ENCODE data around the gene SIGLEC1.

Gene SIGLEC1

DNA sequence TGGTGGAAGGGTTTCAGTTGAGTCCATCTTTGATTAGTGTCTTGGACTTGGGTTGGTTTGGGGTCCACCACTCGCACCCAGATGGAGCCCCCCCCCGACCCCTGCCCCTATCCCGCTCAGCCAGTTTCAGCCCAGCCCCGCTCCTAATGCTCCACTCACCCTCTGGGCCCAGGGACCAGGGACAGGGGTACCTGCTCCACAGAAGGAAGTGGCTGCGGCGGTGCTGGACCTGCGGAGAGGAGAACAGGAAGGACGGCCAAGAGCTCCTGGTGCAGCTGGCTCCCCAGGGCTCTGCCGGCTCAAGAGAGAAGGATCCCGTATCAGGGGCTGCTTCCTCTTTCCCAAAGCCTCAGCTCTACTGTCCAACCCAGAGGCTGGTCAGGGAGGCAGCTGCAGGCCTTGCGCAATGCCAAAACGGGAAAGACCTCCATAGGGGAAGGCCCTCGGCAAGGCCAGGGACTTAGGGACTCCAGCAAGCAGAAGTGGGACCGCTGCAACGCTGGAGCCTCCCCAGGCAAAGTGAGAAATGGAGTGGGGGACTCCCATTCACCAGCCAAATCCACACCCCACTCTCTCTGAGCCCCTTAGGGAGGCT, at the start of gene SIGLEC1:
Gene SIGLEC1 (minus strand): TSS at position 322 of the 595 bp plus-strand sequence. CDS start 5,472 bp downstream, outside the sequence.
- H3K4me1 Mint-ChIP-seq, result no peaks in the 10 kb centered on the region
- no peaks in the 10 kb centered on the region for H3K9me3 Mint-ChIP-seq
- no peaks in the 10 kb centered on the region for H3K36me3 Mint-ChIP-seq
- no peak for DNase-seq
- CTCF ChIA-PET, result interaction anchor here (0.5 to 1.4 kb wide), 2 partner anchors 36 to 149 kb away, joined by 3 to 4 read pairs; no protein-coding TSS in a partner anchor
- no peak within 1 kb of the TSS for H3K4me3 Mint-ChIP-seq
- no peak within 1 kb of the TSS for H3K27ac Mint-ChIP-seq
- peaks cover 32% of the 10 kb centered on the region for H3K27me3 Mint-ChIP-seq

DNA sequence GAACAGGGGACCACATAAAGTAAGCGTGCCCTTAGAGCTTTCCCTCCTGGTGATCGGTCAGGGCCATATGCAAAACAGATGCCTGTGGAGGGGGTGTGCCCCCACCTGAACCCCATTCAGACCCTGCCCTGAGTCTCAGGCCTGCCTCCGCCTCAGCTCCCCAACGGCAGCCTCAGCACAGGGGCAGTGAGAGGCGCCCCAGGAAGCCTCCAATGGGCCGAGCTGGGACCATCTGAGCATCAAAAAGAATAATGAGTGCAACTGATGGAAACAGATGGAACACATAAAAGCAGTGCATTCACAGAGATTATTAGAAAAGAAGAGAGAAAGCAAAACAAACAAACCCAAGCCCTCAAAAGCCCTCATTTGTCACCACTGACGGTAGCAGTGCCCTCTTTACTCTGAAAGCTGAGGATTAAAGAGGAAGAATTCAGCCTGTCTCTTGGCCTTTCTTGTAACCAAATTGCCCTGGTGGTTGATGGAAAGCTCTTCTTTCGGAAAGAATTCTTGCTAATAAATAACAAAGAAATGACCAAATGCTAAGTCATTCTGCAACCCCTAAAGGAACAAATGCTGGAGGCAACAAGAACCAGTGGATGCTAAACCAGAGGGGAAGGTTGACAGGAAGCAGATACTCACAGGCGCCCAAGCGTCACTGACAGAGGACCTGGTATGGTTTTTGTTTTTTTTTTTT, 48.4 kb upstream of the SIGLEC1 start:
- Mint-ChIP-seq H3K4me3 (no peak overlapping the region), H3K27me3 (no peaks in the 10 kb centered on the region), H3K27ac (no peak overlapping the region), H3K9me3 (no peaks in the 10 kb centered on the region), H3K4me1 (peaks cover 6% of the 10 kb centered on the region), H3K36me3 (peaks cover 3% of the 10 kb centered on the region)
- DNase-seq, result no peak
- CTCF ChIA-PET, result interaction anchor here (1.3 kb wide), 1 partner anchor 50 kb away, joined by 3 read pairs; no protein-coding TSS in a partner anchor

DNA sequence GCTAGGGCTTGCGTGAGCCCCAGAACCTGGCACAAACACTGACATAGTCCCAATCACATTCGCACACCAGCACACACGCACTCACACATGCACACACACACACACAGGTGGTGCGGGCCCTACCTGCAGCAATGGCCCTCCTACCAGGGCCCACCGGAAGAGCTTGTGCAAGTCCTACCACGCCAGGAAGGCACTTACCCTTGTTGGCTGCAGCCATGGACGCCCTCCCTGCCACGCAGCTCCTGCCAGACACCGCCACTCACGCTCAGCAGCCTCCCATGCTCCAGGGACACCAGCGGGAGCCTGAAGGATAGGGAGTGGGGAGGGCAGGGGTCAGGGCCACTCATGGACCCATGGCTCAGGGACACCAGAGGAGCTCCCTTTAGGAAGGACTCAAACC, 47.5 kb upstream of the SIGLEC1 start:
- CTCF ChIA-PET, result interaction anchor here (1.2 to 1.3 kb wide), 2 partner anchors 10 to 49 kb away, joined by 3 read pairs; no protein-coding TSS in a partner anchor
- no peaks in the 10 kb centered on the region for H3K27me3 Mint-ChIP-seq

DNA sequence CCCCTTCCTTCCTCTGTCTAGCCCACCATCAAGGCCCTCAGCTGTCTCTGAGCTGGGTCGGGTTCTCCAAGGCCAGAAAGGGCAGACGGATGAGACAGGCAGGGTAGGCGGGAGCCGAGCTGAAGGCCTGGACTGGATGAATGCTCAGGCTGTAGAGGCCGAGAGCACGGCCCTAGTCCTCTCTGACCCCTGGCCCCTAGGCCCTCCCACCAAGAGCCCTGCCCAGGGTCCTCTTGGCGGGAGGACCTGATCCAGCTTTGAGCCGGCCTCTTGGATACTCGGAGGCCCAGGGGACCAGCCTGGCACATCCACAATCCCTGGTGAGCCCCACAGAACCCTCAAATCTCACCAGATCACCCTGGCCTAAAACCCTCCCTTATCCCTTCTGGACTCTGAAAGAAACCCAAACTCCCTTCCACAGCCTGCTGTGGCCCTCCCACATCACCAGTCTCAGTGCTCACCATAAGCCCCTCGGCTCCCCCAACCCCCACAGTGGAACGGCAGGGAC, 47.0 kb upstream of the SIGLEC1 start:
- Mint-ChIP-seq H3K9me3 (no peaks in the 10 kb centered on the region), H3K4me1 (no peaks in the 10 kb centered on the region), H3K36me3 (peaks cover 3% of the 10 kb centered on the region), H3K27ac (no peak overlapping the region), H3K27me3 (no peaks in the 10 kb centered on the region), H3K4me3 (no peak overlapping the region)
- DNase-seq, result no peak
- CTCF ChIA-PET, result interaction anchor here (1.0 to 1.2 kb wide), 4 partner anchors 8 to 12 kb away, joined by 3 read pairs; partner anchors contain the start of gene ADISSP

More for the DNA sequence above, 47.5 kb upstream of the SIGLEC1 start:
- Mint-ChIP-seq H3K36me3 (peaks cover 3% of the 10 kb centered on the region), H3K4me1 (no peaks in the 10 kb centered on the region), H3K9me3 (no peaks in the 10 kb centered on the region), H3K27ac (no peak overlapping the region), H3K4me3 (no peak overlapping the region)
- no peak for DNase-seq

DNA sequence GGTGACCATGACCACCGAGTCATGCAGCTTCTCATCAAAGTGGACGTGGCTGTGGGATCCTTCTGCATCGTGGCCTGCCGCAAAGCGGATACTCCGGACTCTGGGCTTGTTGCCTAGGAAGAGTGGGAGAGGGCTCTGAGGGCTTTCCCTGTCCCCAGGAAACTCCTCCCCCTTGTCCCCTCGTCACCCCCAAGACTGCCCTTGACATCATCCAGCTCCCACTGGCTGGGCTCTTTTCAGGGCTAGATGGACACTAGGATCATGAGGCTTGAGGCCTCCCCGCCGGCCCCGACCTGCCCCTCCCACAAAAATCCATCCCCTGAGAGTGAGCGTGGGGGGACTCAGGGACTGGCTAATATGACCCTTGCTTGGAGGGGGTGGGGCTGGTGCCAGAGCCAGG, 46.2 kb upstream of the SIGLEC1 start:
- H3K36me3 Mint-ChIP-seq, result peaks cover 3% of the 10 kb centered on the region
- no peaks in the 10 kb centered on the region for H3K9me3 Mint-ChIP-seq
- CTCF ChIA-PET, result interaction anchor here (1.0 to 2.5 kb wide), 4 partner anchors 9 to 13 kb away, joined by 3 to 11 read pairs (median 3); partner anchors contain the start of gene ADISSP
- H3K27ac Mint-ChIP-seq, result no peak overlapping the region
- no peaks in the 10 kb centered on the region for H3K27me3 Mint-ChIP-seq
- H3K4me1 Mint-ChIP-seq, result no peaks in the 10 kb centered on the region
- no peak overlapping the region for H3K4me3 Mint-ChIP-seq
- DNase-seq, result no peak

DNA sequence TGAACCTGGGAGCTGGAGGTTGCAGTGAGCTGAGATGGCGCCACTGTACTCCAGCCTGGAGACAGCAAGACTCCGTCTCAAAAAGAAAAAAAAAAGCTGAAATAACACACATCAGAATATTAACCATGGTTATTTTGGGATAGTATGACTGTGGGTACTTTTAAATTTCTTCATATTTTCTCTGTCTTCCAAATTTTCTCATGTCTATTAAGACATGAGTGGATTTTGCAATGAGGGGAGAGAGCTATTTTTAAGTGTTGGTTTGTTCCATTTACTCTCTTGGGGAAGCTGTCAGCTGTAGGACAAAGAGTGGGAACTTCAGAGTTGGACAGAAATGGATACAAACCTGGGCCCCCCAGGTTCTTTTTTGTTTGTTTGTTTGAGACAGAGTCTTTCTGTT, 44.9 kb upstream of the SIGLEC1 start:
- H3K4me3 Mint-ChIP-seq, result no peak overlapping the region
- peaks cover 3% of the 10 kb centered on the region for H3K36me3 Mint-ChIP-seq
- no peaks in the 10 kb centered on the region for H3K27me3 Mint-ChIP-seq
- peaks cover 9% of the 10 kb centered on the region for H3K4me1 Mint-ChIP-seq
- H3K27ac Mint-ChIP-seq, result no peak overlapping the region
- no peak for DNase-seq
- no peaks in the 10 kb centered on the region for H3K9me3 Mint-ChIP-seq
- CTCF ChIA-PET, result interaction anchor here (0.9 to 2.5 kb wide), 4 partner anchors 9 to 46 kb away, joined by 4 to 11 read pairs (median 4); partner anchors contain the start of gene SPEF1

DNA sequence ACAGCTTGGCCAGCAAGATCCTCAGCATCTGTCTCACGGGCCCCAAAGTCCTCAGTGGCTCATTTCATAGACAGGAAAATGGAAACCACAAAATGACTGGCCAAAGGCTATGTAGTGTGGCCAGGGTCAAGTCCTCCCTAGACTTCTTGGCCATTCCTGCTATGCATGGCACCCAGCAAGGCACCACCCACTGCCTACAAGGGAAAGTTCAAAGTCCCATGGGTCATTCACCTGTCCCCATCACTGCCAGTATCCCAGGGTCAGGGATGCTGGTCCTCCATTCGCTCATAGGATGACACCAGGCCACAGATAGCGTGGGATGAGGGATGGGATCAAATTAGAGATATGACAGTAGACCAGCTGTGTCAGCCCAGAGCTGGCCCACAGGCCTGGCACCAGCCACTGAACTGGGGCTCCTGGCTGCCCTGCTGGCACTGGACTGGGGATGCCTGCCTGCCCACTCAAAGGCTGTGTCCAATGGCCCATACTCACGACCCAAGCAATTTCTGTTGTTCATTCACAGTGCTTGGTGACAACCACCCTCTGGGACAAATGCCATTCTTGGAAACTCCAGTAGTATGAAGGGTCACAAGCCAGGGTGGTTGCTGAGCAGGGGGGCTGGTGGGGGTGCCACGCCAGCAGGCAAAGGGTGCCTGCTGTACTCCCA, 43.5 kb upstream of the SIGLEC1 start:
- no peaks in the 10 kb centered on the region for H3K9me3 Mint-ChIP-seq
- peaks cover 3% of the 10 kb centered on the region for H3K36me3 Mint-ChIP-seq
- CTCF ChIA-PET, result interaction anchor here (1.2 to 4.1 kb wide), 3 partner anchors 13 to 68 kb away, joined by 3 to 30 read pairs (median 4); partner anchors contain the start of genes ADISSP and AP5S1
- no peaks in the 10 kb centered on the region for H3K27me3 Mint-ChIP-seq
- H3K4me3 Mint-ChIP-seq, result no peak overlapping the region
- DNase-seq, result no peak
- peaks cover 14% of the 10 kb centered on the region for H3K4me1 Mint-ChIP-seq
- no peak overlapping the region for H3K27ac Mint-ChIP-seq

DNA sequence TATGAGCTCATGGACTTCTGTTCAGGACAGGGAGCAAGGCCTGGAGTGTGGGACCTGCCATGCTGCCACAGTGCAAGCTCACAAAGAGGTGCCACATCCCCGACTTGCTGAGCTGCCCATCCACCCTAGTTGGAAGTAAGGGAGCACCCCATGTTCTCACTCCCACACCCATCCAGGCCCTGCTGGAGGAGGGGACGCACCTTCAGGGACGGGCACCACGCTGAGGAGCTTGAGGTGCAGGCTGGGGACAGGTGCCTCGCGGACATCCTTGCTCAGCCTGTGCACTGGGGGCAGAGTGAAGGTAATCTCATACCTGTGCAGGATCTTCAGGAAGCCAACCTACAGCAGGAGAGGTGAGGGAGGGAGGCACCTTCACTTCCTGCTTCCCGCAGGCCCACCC, 42.9 kb upstream of the SIGLEC1 start:
- no peak overlapping the region for H3K27ac Mint-ChIP-seq
- no peaks in the 10 kb centered on the region for H3K9me3 Mint-ChIP-seq
- CTCF ChIA-PET, result interaction anchor here (0.5 to 4.1 kb wide), 4 partner anchors 13 to 70 kb away, joined by 3 to 30 read pairs (median 4); partner anchors contain the start of genes ADISSP and AP5S1
- no peak overlapping the region for H3K4me3 Mint-ChIP-seq
- no peak for DNase-seq
- peaks cover 3% of the 10 kb centered on the region for H3K36me3 Mint-ChIP-seq
- peaks cover 5% of the 10 kb centered on the region for H3K27me3 Mint-ChIP-seq
- peaks cover 15% of the 10 kb centered on the region for H3K4me1 Mint-ChIP-seq

DNA sequence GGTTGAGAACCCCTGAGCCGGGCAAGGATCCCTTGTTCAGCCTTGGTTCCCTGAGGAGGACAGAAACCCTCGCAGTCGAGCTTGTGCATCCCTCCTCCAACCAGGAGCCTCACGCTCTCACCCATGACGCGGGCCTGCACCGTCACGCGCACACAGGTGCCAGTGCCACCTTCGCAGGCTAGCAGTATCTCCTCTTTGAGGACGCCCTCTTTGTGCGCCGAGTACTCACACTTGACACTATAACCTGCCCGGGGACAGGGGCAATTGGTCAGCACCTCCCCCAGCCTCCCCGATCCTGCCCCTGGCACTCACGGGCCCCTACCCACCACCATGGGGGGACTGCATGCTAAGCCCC, 41.9 kb upstream of the SIGLEC1 start:
- no peak for DNase-seq
- no peak overlapping the region for H3K27ac Mint-ChIP-seq
- no peaks in the 10 kb centered on the region for H3K9me3 Mint-ChIP-seq
- H3K36me3 Mint-ChIP-seq, result peaks cover 3% of the 10 kb centered on the region
- H3K4me3 Mint-ChIP-seq, result no peak overlapping the region
- peaks cover 15% of the 10 kb centered on the region for H3K4me1 Mint-ChIP-seq
- CTCF ChIA-PET, result interaction anchor here (1.1 to 4.1 kb wide), 6 partner anchors 8 to 78 kb away, joined by 4 to 30 read pairs (median 6); partner anchors contain the start of genes ADISSP and CENPB
- H3K27me3 Mint-ChIP-seq, result peaks cover 9% of the 10 kb centered on the region

DNA sequence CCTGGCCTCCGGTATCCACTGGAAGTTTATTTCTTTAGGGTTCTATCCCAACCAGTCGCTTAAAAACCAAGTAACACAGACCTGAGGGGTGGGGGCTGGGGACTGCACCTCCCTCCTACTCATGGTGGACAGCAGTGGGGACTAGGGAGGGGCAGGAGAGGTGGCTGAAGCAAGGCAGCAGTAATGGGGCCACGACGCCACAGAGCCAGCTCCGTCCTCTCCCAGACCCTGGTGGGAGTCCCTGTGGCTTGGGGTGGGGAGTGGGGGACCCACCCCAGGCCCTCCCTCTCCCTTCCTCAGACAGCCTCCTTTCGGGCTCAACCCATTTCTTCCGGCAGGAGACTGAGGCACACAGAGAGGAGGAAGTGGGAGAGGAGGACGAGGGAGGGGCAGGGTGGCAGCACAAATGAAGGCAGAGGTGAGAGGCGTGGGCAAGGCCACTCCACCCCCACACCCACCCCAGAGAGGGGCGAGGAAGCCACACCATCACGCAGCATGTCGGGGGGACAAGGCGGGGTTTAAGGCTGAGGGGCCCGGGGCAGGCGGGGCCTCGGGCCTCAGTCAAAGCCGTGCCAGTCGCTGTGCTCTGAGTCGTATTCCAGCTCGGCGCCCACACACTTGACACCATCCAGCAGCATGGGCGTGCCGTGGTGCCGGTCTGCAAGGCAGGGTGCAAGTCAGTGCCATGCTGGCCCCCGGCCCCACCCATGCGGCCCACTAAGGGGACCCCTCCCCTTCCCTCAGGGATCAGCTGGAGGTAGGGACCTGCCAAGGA, 41.3 kb upstream of the SIGLEC1 start:
- CTCF ChIA-PET, result interaction anchor here (0.9 to 4.1 kb wide), 13 partner anchors 9 to 77 kb away, joined by 3 to 30 read pairs (median 5); partner anchors contain the start of genes ADISSP, CENPB and SPEF1
- peaks cover 3% of the 10 kb centered on the region for H3K36me3 Mint-ChIP-seq
- H3K27me3 Mint-ChIP-seq, result peaks cover 13% of the 10 kb centered on the region
- no peak for DNase-seq
- H3K4me1 Mint-ChIP-seq, result peaks cover 15% of the 10 kb centered on the region
- H3K4me3 Mint-ChIP-seq, result no peak overlapping the region
- no peak overlapping the region for H3K27ac Mint-ChIP-seq
- no peaks in the 10 kb centered on the region for H3K9me3 Mint-ChIP-seq

DNA sequence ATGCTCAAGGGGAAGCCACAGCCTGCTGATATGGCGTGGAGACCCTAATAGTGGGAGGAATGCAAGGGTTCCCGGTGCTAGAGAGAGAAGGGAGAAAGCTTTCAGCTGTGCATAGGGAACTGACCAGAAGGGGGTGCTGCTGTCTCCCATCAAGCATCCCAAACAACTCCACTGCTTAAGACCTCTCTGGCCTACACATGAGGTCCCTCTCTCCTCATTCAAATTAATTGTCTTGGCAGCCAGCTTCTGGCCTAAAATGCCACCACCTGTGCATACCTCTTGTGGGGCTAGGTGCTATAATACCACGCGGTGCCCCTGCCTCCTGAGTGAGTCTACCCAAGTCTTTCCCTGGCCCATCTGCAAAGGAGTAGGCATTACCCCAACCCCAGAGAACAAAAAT, 40.7 kb upstream of the SIGLEC1 start:
- Mint-ChIP-seq H3K4me1 (peaks cover 15% of the 10 kb centered on the region), H3K27ac (no peak overlapping the region), H3K36me3 (peaks cover 1% of the 10 kb centered on the region), H3K27me3 (peaks cover 19% of the 10 kb centered on the region), H3K4me3 (no peak overlapping the region), H3K9me3 (no peaks in the 10 kb centered on the region)
- CTCF ChIA-PET, result interaction anchor here (0.8 to 4.1 kb wide), 14 partner anchors 9 to 102 kb away, joined by 3 to 30 read pairs (median 4); partner anchors contain the start of genes ADISSP, CENPB and SPEF1
- DNase-seq, result peak; percentile 76

DNA sequence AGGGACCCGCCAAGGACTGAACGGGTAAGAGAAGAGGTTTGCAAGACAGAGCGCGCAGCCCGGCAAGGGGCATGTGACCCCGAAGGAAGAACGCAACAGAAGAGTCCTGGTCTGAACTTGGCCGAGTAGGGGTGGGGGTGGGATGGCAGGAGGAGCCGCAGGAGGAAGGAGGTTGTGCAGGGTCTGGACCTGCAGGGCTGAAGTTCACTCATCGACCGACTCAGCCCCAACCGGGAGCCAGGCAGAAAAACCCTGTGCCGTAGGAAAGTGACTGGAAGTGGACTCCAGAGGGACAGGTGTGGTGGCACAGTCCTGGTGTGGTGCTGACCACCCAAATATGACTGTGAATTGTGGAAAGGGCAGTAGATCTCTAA, 40.0 kb upstream of the SIGLEC1 start:
- Mint-ChIP-seq H3K4me3 (peak overlapping the region; percentile 60), H3K27ac (no peak overlapping the region), H3K9me3 (no peaks in the 10 kb centered on the region), H3K4me1 (peaks cover 15% of the 10 kb centered on the region), H3K36me3 (no peaks in the 10 kb centered on the region), H3K27me3 (peaks cover 26% of the 10 kb centered on the region)
- CTCF ChIA-PET, result interaction anchor here (0.8 to 4.1 kb wide), 12 partner anchors 9 to 103 kb away, joined by 3 to 30 read pairs (median 4); partner anchors contain the start of genes ADISSP, CENPB and SPEF1
- no peak for DNase-seq

All from activated naive CD4-positive, alpha-beta T cell treated with anti-CD3 and anti-CD28 coated beads, Interleukin-2, amount 10 ng/mL, durations not matched to agents 7 days and 5 days (primary cell).